ENCODE data around the gene TAF6. TPM values are rescaled to one million over a fixed set of nuclear protein-coding genes. Genes with fewer than 3 reads are reported as not detected.

Gene TAF6
- total and polyA plus RNA-seq, 2 of the 4 experiments (the other 2 are of a cell fraction): 11.3 to 55.3 TPM

DNA sequence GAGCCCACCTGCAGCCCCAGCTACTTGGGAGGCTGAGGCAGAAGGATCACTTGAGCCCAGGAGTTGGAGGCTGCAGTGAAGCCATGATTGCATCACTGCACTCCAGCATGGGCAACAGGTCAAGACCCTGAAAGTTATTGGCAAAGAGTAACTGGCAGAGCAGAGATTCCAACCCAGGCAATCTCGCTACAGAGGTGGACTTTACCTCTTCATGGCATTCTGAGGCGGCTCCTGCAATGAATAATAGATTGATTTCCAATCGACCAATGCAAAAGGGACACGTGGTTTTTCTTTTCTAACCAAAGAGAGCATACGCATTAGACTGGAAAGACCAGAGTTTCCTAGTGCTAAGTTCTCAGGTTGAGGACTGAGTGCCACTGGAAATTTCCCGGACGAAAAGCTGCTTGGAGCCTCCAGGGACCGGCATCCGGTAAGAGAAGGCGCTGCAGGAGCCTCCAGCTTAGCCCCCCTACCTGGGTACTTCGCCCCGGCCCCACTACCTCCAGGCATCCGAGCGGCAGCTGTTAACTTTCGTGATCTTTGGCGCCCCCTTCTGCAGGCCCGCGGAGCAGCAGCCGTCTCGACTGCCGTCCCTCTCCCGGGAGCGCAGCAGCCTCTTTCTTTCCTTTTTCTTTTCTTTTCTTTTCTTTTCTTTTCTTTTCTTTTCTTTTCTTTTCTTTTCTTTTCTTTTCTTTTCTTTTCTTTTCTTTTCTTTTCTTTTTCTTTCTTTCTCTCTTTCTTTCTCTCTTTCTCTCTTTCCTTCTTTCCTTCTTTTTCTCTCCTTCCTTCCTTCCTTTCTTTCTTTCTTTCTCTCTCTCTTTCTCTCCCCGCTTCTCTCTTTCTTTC is 11.7 kb upstream of the TAF6 start:
- H3K4me3 ChIP-seq (ENCODE audit: insufficient read depth, low read depth, low read length): no peak overlapping the region
- no peaks in the 10 kb centered on the region for H3K9me1 ChIP-seq (ENCODE audit: insufficient read depth, low read length)
- peak overlapping the region; percentile 65 for H3K4me2 ChIP-seq (ENCODE audit: low read depth, low read length)
- in situ Hi-C loops (cut with MboI; ENCODE audit: low sequenced_read_pairs) (loop anchor here (10.0 kb wide), 1 partner anchor 214 kb away; no protein-coding TSS in a partner anchor), dilution Hi-C loops (cut with HindIII; ENCODE audit: low sequenced_read_pairs, unreplicated experiment) (no loop called here), intact Hi-C loops (cut with micrococcal nuclease) (loop anchor here (2.0 to 5.0 kb wide), 2 partner anchors 136 to 219 kb away; no protein-coding TSS in a partner anchor)
- H3K79me1 ChIP-seq (ENCODE audit: low read depth in 1 of 2, low read length in 2 of 2): peaks cover 7 to 26% of the 10 kb centered on the region in 2 experiments; a peak in 3 of 4 replicates
- no peak overlapping the region for H4K91ac ChIP-seq (ENCODE audit: insufficient read depth, low read depth, low read length)
- no peak overlapping the region for H3K4ac ChIP-seq (ENCODE audit: low read depth, low read length)
- no peaks in the 10 kb centered on the region for H3K9me3 ChIP-seq (ENCODE audit: control insufficient read depth, insufficient read depth, low read length)
- POLR2A ChIA-PET (ENCODE audit: unreplicated experiment): no interaction called here
- H2BK120ac ChIP-seq (ENCODE audit: low read depth, low read length): no peak overlapping the region
- CTCF ChIA-PET: interaction anchor here (0.6 to 1.2 kb wide), 9 partner anchors 10 to 472 kb away, joined by 3 to 6 read pairs (median 3); partner anchors contain the start of gene GAL3ST4
- H2AK5ac ChIP-seq (ENCODE audit: low read depth, low read length): no peak overlapping the region
- H3K36me3 ChIP-seq (ENCODE audit: control insufficient read depth, insufficient read depth, low read length): no peaks in the 10 kb centered on the region
- H2BK5ac ChIP-seq (ENCODE audit: low read depth, low read length, poor library complexity, severe bottlenecking): no peak overlapping the region
- H3K27me3 ChIP-seq (ENCODE audit: control insufficient read depth, insufficient read depth, low read length): peaks cover under 1% of the 10 kb centered on the region; the same call in 1 of the 2 replicates
- H4K5ac ChIP-seq (ENCODE audit: low read depth, low read length): no peak overlapping the region
- H3K4me1 ChIP-seq (ENCODE audit: control insufficient read depth, insufficient read depth, low read length): peaks cover 2% of the 10 kb centered on the region; the same call in 1 of the 2 replicates
- H3K27ac ChIP-seq (ENCODE audit: insufficient read depth, low read length): no peak overlapping the region
- no peaks in the 10 kb centered on the region for H4K20me1 ChIP-seq (ENCODE audit: insufficient read depth, low read length)
- WGBS, 2 experiments (ENCODE audit: extremely low coverage in 2 of 2, insufficient read length in 1 of 2): 11% methylated on average over 16 of the region's 24 CpGs; no CpG with 5 or more reads in 1 of the 2 experiments
- BruUV-seq (replicated peaks): no TSS peak
- peak overlapping the region; percentile 52 for H2AK9ac ChIP-seq (replicated peaks; ENCODE audit: low read depth, low read length, poor library complexity)
- ATAC-seq (ENCODE audit: low read depth) (0 out of 2 replicates have a peak, but pooled peaks have one; percentile 21), DNase-seq (peak; percentile 27)
- no peak overlapping the region for H3K56ac ChIP-seq (ENCODE audit: extremely low read depth, insufficient read depth, low read length)
- peak overlapping the region in 1 of 2 experiments; percentile 24; a peak in 1 of 4 replicates for H4K8ac ChIP-seq (ENCODE audit: low read depth in 2 of 2, low read length in 2 of 2)
- H2BK20ac ChIP-seq (ENCODE audit: low read depth, low read length): no peak overlapping the region
- no peak overlapping the region for H2BK15ac ChIP-seq (ENCODE audit: low read depth, low read length)
- H3K23ac ChIP-seq (ENCODE audit: low read depth, low read length): no peak overlapping the region
- H2AFZ ChIP-seq (replicated peaks; ENCODE audit: low read length, poor library complexity): peak overlapping the region; percentile 90
- no peak overlapping the region for H3K18ac ChIP-seq (ENCODE audit: low read depth, low read length)
- H3K14ac ChIP-seq (replicated peaks; ENCODE audit: low read depth, low read length): no peak overlapping the region
- no peak overlapping the region for H3K9ac ChIP-seq (ENCODE audit: low read depth, low read length)
- TF ChIP-seq FOS (IDR thresholded peaks at IDR 0.05; ENCODE audit: low read depth, low read length): no peak
- TF ChIP-seq CHD1 (IDR thresholded peaks at IDR 0.05; ENCODE audit: low read depth, low read length): no peak
- peak; percentile 40 for TF ChIP-seq CEBPB (IDR thresholded peaks at IDR 0.05; ENCODE audit: low read depth, low read length)
- no peak for TF ChIP-seq POLR2A (IDR thresholded peaks at IDR 0.05; ENCODE audit: low read depth, low read length)
- no peak for TF ChIP-seq NFE2L2 (IDR thresholded peaks at IDR 0.05; ENCODE audit: low read depth, low read length)
- no peak for TF ChIP-seq BHLHE40 (IDR thresholded peaks at IDR 0.05; ENCODE audit: low read depth, low read length)
- TF ChIP-seq, protein P1, sequence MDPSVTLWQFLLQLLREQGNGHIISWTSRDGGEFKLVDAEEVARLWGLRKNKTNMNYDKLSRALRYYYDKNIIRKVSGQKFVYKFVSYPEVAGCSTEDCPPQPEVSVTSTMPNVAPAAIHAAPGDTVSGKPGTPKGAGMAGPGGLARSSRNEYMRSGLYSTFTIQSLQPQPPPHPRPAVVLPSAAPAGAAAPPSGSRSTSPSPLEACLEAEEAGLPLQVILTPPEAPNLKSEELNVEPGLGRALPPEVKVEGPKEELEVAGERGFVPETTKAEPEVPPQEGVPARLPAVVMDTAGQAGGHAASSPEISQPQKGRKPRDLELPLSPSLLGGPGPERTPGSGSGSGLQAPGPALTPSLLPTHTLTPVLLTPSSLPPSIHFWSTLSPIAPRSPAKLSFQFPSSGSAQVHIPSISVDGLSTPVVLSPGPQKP (IDR thresholded peaks at IDR 0.05; ENCODE audit: borderline replicate concordance, low read depth, low read length): no peak
- TF ChIP-seq, protein P2, sequence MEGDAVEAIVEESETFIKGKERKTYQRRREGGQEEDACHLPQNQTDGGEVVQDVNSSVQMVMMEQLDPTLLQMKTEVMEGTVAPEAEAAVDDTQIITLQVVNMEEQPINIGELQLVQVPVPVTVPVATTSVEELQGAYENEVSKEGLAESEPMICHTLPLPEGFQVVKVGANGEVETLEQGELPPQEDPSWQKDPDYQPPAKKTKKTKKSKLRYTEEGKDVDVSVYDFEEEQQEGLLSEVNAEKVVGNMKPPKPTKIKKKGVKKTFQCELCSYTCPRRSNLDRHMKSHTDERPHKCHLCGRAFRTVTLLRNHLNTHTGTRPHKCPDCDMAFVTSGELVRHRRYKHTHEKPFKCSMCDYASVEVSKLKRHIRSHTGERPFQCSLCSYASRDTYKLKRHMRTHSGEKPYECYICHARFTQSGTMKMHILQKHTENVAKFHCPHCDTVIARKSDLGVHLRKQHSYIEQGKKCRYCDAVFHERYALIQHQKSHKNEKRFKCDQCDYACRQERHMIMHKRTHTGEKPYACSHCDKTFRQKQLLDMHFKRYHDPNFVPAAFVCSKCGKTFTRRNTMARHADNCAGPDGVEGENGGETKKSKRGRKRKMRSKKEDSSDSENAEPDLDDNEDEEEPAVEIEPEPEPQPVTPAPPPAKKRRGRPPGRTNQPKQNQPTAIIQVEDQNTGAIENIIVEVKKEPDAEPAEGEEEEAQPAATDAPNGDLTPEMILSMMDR (conservative IDR thresholded peaks at IDR 0.05; ENCODE audit: low read depth, low read length): peak; percentile 76
- TF ChIP-seq, protein P3, sequence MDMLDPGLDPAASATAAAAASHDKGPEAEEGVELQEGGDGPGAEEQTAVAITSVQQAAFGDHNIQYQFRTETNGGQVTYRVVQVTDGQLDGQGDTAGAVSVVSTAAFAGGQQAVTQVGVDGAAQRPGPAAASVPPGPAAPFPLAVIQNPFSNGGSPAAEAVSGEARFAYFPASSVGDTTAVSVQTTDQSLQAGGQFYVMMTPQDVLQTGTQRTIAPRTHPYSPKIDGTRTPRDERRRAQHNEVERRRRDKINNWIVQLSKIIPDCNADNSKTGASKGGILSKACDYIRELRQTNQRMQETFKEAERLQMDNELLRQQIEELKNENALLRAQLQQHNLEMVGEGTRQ (IDR thresholded peaks at IDR 0.05; ENCODE audit: low read depth, low read length): no peak
- TF ChIP-seq MXI1 (IDR thresholded peaks at IDR 0.05; ENCODE audit: borderline replicate concordance, low read depth, low read length): no peak
- TF ChIP-seq MAZ (IDR thresholded peaks at IDR 0.05; ENCODE audit: borderline replicate concordance, low read depth, low read length): no peak; the same call in 1 of the 2 replicates
- peak; percentile 39; the same call in 1 of the 2 replicates for TF ChIP-seq SMC3 (IDR thresholded peaks at IDR 0.05; ENCODE audit: low read depth, low read length)
- peak; percentile 67 for TF ChIP-seq RAD21 (IDR thresholded peaks at IDR 0.05; ENCODE audit: low read length)
